ENCODE measurements around the gene SMPX.

The SMPX gene

DNA sequence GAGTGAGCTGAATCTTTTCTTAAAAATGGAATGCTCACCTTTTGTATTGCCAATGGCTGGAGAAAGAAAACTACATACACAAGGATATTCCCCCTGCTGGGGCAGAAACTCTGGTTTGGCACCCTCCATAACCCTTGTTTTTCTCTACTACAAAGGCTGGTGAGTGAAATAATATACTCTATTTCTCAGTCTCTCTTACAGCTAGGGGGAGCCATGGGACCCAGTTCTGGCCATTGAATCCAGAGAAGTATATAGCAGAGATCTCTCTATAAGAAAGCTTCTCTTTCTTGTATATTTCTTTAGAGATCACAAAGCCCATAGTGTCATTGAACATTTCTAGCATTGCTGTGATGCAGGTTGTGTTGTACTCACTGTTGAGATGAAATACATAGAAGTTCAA lies 49.8 kb downstream of the SMPX start:
- no peak for FAIRE-seq

DNA sequence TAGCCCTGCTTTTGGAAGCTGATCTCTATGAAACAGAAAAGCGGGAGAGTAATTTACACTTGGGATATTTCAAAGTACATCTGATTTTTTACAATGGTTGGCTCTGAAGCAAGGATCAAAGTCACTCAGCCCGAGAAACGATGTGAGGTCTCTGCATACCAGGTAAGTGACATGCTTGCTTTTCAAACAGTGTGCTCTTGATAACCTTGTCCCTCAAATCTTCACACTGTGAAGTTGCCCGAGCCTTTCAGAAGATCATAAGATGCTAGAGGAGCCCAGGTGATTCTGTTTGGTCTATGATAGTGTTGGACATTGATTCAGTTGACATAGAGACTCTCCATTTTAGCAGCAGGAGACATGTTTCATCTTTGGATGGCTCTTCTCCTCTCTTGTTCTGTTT lies 52.7 kb downstream of the SMPX start:
- no peak for FAIRE-seq

DNA sequence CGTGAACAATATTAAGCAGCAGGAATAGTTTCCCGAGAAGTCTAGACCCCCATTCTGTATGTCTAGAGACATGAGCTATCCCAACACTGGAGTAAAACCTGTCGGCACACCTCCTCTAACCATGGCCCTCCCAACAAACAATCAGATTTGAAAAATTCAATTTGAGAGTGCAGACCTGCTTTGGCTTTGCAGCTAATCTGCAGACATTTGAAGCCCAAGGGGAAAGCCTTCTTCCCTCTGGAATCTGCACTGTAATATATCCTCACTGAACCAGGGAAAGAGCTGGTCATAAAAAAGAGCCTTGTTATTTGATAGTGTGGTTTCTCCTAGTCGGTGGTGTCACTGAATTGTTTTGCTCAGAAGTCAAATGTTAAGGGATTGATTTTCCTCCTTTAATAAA lies 55.2 kb downstream of the SMPX start:
- FAIRE-seq = no peak

DNA sequence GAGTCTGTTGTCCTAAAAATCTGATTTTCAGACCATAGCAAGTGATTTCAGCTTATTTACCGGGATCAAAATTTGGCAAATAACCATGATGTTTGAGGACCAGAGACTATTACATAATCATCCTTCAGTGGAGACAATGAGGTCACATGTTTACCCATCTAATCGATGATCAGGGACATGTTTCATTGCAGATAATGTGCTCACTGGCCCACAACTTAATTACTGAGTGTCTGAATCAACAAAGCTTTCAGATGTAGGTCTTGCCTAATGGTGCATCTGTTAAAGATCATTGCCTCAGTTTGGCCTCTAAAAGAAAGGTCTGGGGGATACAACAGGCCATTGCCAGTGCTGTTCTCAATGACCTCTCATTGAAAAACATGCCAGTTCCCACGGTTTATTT lies 56.9 kb downstream of the SMPX start:
- FAIRE-seq = no peak

DNA sequence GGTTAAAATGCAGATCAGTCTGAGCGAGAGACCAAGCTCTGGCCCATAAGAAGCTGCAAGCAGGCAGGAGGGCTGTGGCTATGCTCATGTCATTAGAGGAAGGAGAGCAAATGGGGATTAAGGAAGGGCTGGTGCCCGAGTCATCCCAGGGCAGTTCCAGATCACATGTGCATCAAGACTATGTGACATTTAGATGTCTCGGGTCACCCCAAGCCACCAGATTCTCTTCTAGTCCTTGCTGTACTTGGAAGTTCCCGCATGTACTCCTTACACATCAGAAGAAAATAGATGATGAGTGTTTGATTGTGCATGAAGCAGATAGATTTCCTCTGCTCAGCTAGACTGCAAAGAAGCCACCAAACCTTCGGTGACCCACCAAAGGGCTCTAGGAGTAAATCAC lies 57.6 kb downstream of the SMPX start:
- FAIRE-seq = no peak

DNA sequence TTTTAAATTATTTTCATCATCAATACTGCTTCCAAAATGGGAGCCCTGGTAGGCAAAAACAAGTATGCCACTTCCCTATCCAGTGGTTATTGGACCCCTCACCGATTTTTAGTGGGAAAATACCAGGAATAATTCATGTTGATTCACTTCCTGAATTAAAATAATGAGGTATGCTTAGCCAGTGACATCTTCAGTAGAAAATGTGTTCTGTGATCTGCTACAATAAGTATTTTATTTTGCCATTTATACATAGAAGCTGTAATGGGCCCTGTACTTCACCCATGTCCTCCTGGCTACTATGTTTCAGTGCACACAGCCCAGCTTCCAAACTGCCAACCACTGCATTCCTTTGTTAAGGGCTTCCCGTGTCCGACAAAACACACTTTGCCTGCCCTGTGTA lies 58.8 kb downstream of the SMPX start:
- no peak for FAIRE-seq

DNA sequence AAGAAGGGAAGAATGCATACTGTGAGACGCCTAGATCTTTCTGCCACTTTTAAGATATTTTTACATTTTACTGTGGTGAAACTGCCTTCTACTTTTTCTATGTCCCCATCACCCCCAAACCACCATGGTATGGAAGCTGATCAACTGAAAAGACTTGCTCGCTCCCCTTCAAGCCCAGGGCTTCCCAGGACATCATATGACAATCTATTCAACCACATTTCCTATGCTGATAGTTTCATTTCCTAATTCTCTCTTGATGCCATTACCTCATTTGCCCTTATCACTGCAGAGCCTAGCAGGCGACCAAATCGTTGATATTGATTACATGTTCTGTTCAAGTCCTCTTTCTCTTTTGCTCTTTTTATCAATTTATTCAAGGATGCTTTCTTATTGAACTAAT lies 59.6 kb downstream of the SMPX start:
- FAIRE-seq = no peak

DNA sequence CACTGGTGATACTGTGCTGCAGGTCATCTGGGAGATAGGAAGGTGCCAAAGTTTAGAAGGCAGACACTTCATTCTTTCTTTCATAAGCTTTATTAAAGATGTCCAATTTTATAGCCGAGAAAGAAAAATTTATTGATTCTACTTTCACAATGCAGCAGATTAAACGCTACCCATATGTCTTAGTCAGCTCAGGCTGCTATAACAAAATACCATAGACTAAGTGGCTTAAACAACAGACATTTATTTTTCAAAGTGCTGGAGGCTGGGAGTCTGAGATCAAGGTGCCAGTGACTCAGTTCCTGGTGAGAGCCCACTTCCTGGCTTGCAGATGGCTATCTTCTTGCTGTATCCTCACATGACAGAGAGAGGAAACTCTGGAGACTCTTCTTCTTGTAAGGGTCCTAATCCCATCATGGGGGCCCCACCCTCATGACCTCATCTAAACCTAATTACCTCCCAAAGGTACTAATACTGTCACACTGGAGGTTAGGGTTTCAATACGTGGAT lies 66.4 kb downstream of the SMPX start:
- FAIRE-seq = no peak

DNA sequence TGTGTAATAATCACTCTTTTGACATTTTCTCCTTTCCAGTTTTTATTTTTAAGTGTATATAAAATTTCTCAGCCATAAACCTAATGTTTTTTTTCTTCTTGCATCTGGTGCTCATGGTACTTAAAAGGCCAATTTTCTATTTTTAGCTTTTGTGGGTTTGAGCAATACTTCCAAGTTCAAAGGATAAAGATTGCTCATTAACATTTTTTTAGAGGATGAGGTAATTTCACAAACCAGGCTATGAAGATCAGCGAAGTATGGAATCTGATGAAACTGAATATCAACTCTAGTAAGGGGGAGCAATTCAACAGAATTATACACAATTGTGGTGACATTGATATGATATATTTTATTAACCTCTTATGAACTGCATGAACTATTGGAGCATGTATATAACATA lies 74.0 kb downstream of the SMPX start:
- FAIRE-seq = no peak

DNA sequence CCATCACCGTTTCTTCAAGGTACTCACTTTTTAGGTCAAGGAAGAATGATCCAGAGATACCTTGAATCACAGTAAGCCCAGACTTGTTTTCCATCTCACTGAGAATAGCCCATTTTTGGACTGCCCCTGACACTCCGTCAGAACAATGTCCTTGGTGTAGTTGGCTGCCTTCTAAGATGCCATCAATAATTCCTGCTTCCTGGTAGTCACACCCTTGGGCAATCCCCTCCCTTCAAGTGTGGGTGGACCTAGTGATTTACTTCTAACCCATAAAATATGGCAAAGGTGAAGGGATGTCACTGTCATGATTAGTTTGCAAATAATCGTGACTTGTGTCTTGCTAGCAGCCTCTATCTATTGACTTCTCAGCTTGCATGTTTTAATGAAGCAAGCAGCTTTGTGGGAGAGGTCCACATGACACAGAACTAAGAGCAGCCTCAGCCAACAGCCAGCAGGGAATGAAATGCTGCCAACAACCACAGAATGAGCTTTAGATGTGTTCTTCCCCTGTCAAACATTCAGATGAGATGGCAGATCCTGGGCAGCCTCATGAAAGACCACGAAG lies 79.8 kb downstream of the SMPX start:
- no peak for FAIRE-seq

DNA sequence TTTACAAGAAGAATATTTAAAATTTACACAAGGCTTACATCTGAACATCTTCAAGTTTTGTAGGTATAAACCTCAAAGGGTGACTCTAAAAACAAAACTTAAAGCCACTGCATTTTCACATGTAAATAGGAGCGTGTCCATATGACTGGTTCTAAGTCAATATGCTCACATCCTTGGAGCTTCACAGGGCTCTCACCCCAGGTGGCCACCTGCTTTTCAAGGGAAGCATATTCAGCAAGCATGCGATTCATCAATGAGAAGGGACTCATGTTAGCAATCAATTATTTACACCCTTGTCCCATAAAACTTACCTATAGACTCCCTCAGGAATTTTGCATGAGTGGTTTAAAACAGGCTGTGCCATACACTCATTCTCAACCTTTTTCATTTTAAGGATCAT lies 82.0 kb downstream of the SMPX start:
- FAIRE-seq = no peak

DNA sequence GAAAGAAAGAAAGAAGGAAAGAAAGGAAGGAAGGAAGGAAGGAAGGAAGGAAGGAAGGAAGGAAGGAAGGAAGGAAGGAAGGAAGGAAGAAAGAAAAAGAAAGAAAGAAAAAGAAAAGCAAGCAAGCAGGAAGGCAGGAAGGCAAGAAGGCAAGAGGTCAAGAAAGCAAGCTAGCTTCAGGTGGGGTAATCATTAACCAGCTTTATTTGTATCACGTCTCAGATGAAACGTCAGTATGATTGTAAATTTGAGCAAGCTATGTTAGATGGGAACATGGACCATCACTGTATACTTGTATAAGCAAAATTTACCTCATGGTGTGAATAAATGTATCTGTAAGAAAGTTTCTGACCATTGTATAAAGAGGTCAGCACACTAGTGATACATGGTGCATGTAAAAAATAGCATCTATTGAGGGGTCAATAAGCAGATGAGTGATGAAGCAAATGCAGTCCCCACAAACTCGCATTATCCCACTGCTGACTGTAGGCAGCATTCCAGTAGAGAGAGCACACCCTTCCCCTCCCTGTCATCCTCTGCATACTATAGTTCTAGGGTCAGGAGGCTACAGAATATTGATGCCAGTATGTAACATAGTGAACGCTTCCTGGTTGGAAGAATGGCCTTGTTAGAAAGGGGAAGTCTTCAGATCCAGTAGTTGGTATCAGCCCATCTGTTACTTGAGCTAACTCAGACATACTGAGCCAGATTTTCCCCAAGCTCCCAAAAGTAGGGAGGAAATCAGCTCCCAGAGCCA lies 83.3 kb downstream of the SMPX start:
- FAIRE-seq = no peak

DNA sequence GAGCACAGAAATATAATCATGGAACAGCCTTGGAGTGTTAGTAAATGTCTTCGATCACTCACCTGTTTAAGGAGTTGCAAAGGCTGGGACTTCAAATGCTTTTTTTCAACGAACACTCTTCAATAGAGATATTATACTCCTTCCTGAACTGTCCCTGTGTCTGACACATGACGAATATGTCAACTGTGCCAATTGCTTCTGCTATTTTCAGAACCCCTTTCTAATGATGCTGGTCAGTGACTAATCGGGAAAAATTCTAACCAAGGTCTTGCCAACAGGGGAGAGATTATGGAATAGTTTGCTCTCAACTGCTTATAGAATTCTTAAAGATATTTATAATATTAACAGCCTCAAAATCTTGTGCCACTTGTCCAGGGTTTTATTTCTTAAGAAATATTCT lies 91.2 kb downstream of the SMPX start:
- no peak for FAIRE-seq

DNA sequence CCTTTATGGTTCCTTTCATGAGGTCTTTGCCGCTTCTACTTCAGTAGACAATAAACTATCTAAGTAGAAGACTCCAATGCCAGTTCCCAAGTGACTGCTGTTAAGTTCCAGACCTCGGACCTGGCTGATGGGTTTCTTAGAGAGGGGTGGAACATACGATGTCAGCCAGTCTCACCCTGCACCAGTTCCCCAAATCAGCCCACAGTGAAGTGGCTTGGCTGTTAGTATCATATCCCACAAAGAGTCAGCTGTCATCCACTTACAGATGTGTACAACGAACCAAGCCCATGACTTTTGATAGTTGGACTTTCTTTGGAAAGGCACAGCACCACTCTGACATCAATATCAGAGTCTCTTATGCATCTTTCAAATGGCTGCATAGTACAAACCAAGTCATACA lies 91.7 kb downstream of the SMPX start:
- FAIRE-seq = no peak

DNA sequence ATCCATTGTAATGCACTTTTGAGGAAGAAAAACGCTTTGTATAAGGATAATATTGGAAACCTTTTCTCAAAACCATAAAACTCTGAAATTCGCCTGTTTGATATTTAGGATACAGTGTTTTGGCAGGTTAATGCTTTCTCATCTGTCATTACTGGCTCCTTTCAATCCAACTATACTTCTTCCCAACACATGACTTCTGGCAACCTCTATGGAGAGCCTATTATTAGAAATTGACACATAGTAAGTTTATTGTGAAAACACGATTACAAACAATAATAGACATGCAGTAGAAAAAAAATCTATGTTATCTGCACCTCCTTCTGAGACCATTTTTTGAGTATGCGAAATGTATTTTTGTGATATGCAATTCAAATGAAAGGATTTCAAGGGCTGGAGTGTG lies 95.2 kb downstream of the SMPX start:
- FAIRE-seq = no peak

DNA sequence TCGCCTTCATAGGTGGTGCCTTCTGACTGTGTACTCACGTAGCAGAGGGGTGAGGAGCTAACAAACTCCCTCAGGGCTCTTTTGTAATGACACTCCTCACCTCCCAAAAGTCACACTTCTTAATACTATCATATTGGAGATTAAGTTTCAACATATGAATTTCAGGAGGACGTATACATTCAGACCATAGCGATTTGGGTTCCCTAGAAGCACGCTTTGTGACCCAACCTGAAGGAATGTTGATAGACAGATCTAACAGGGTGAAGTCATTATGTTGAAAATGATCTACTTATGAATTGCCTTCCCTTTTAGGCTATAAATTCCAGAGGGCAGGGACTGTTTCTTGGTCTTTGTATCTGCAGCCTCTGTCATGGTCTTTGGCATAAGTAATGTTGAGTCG lies 96.6 kb downstream of the SMPX start:
- FAIRE-seq = no peak

DNA sequence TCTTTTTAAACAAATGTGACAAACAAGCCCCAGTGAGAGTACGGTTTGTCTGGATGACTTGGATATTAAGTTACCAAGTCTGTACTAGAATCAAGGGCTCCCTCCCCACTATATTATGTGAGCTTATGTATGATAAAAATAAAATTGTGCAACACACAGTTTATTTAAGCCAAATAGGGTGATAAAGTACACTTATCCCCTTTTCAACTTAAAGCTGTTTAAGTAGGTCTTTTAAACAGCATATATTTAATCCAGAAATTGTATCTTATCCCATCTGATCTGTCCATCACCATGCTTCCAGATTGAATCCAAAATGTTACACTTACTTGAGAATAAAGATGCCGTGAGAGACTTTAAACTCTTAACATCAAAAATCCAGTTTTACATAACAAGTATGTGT lies 97.8 kb downstream of the SMPX start:
- FAIRE-seq = no peak

DNA sequence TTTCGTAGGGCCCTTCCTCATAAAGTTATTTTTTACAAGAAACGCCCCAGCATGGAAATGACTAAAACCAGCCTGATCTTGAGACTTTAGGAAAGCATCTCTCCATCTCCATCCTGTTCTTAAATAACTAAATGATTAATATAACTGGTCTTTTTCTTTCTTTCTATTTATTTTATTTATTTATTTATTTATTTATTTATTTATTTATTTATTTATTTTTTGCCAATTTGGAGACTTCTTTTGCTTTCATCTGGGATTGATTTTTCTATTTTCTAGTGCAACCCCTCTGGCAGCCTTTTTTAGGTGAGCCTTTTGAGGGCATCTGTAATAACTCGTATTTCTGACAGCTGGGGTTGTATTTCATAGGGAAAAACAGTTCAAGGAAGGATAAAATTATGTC lies 98.6 kb downstream of the SMPX start:
- FAIRE-seq = no peak

DNA sequence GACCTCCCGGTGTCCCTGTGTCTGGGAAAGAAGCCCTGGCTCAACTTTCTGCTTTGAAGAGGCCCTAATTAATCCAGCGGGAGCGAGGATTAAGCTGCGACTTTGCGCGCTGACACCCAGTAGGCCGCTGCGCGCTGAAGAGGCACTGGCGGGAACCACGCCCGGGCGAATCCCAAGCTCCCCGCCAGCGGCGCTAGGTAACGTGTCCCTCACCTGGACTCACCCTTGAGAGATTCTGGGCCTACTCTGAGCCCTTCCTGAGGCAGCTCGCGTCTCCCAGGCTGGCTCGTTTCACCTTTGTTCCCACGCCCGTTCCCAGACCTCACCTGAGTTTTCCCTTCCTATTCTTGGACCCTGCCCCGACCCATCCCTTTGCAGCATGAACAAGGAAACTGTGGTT lies 99.2 kb downstream of the SMPX start:
- FAIRE-seq = no peak

DNA sequence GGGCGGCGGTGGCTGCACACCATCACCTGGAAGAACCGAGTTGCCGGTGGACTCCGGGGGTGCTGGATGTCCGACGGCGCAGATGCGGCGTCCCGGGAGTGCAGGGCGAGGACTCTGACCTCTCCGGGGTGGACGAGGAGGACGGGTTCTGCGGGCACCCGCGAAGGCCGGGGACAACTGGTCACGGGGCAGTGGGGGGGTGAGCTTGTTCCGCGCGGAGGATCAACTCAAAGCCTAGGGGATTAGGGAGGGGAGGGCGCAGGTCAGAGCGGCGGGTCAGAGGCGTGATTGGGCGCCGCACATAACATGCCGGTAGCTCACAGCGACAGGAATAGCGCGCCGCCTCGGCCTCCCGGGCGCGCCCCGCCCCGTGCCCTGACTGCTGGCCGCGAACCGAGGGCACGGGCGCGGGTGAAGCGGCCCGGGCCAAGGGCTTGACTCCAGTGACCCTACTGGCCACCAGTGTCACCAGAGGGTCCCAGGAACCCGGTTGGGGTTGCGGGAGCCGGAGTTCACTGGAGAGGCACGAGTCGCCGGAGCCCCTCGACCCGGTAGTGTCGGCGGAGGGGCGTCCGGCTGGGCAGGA lies 99.7 kb downstream of the SMPX start, which contains the start of gene KLHL34:
Gene KLHL34 (minus strand): TSS at position 179 of the 586 bp plus-strand sequence. CDS start 542 bp downstream, outside the sequence.
- no peak for FAIRE-seq

DNA sequence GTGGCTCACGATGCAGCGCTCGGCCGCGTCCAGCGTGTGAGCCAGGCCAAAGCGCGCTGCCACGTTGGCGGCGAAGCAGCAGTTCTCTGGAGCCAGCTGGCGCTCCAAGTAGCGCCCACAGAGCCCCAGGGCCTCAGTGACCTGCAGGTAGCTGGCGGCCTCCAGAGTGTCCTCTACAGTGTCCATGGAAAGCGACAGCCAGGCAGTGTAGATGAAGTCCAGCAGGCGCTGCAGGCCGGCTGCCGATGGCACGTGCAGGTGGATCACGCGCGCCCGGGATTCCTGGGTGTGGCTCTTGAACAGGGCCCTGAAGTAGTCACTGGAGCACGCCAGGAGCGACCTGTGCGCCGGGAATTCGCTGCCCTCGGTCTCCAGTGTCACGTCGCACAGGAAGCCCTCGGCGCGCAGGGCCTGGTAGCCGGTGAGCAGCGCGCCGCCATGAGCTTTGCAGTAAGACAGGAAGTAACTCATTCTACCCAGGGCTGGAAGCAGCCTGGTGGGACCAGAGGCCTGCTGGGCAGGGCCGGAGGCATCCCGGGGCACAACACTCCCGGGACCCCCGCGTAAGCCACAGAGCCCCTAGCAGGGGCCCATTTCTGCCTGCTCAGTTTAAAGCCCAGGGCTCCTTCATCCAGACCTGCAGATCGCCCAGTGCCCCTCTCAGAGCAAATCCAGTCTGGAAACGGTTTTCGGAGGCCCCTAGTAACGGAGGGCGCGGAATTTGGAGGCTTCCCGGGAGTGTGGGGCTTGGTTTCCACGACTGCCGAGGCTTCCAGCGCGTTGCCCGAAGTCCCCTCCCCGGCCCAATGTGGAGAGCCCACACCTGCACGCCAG lies 100.4 kb downstream of the SMPX start:
- FAIRE-seq = no peak

DNA sequence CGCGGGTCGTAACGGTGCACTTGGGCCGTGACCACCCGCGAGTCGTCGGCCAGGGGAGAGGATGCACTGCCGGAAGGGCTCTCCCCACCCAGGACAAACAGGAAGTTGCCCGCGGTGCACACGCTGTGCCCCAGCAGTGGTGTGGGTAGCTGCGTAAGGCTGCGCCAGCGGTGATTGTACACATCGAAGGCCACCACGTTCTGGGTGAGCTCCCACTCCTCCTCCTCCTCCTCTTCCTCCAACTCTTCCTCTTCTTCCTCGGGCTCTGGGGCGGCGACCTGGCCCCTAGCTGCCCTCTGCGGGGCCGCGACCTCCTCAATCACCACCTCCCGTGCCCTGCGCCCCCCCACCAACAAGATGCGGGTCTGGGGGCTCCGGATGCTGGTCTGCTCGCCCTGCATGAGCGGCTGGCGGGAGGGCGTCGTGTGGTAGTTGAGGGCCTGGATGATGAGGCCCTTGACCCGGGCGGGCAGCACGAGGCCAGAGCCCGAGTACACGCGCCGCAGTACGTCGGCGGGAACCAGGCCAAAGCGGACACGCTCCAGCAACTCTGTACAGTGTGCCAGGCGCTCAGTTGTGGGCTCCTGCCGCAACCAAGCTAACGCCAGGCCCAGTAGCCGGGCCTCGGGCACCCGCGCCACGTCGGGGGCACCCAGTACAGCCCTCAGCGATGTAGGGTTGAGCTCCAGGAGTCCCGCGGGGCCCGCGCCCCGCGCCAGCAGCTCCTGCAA lies 101.2 kb downstream of the SMPX start:
- no peak for FAIRE-seq
